GM23338 (cell line): Measurements from ENCODE around the gene PRKAR1A. TPM values are rescaled to one million over a fixed set of nuclear protein-coding genes. Genes with fewer than 3 reads are reported as not detected.

Source experiments
- ATAC-seq: fragments of 200-7000 bp; cut with Tn5 transposase; 3 replicates; pipeline ENCODE4 v1.9.1; 2020
- DNase-seq: peaks from one replicate; pipeline ENCODE4 v3.0.0-alpha.2; 2015; ENCODE audit warnings: low spot score
- H2AFZ ChIP-seq: fragments of 200-600 bp; sonication (generic); 2 replicates; pipeline ENCODE4 v1.8.0; 2016; ENCODE audit warnings: antibody characterized with exemption, mild to moderate bottlenecking, moderate library complexity
- H3F3A ChIP-seq: fragments of 200-600 bp; sonication (generic); replicated peaks from 2 replicates; pipeline ENCODE4 v1.8.0; 2017; ENCODE audit warnings: antibody characterized with exemption, mixed run types, low read depth
- H3K27ac ChIP-seq: fragments of 200-600 bp; sonication (generic); 2 replicates; pipeline ENCODE4 v1.6.1; 2016; ENCODE audit warnings: low read depth
- H3K27me3 ChIP-seq: fragments of 200-600 bp; sonication (generic); 2 replicates; pipeline ENCODE4 v1.8.0; 2016; ENCODE audit warnings: mild to moderate bottlenecking, mixed run types, moderate library complexity; ENCODE audit not compliant: insufficient read depth
- H3K36me3 ChIP-seq: fragments of 200-600 bp; sonication (generic); 2 replicates; pipeline ENCODE4 v1.8.0; 2016; ENCODE audit warnings: mild to moderate bottlenecking; ENCODE audit not compliant: insufficient read depth
- H3K4me1 ChIP-seq: fragments of 200-600 bp; sonication (generic); 2 replicates; pipeline ENCODE4 v1.8.0; 2016; ENCODE audit warnings: mild to moderate bottlenecking, moderate library complexity; ENCODE audit not compliant: insufficient read depth
- H3K4me2 ChIP-seq: fragments of 200-600 bp; sonication (generic); 2 replicates; pipeline ENCODE4 v1.7.1; 2017; ENCODE audit warnings: mixed run types
- H3K4me3 ChIP-seq: fragments of 200-600 bp; sonication (generic); 2 replicates; pipeline ENCODE4 v1.6.1; 2016; ENCODE audit warnings: mixed run types
- H3K79me2 ChIP-seq: fragments of 200-600 bp; sonication (generic); replicated peaks from 2 replicates; pipeline ENCODE4 v1.8.0; 2017; ENCODE audit warnings: mild to moderate bottlenecking; ENCODE audit not compliant: insufficient read depth
- H3K9me2 ChIP-seq: fragments of 200-600 bp; sonication (generic); 2 replicates; pipeline ENCODE4 v1.8.0; 2017; ENCODE audit not compliant: insufficient read depth
- H4K20me1 ChIP-seq: fragments of 200-600 bp; sonication (generic); replicated peaks from 2 replicates; pipeline ENCODE4 v1.8.0; 2017; ENCODE audit warnings: mild to moderate bottlenecking; ENCODE audit not compliant: insufficient read depth
- H3K27ac Mint-ChIP-seq: 2 replicates; pipeline ENCODE4 v1.8.0; 2020; ENCODE audit warnings: inconsistent platforms, mild to moderate bottlenecking, moderate library complexity, mixed read lengths
- H3K27me3 Mint-ChIP-seq: 3 replicates; pipeline ENCODE4 v1.8.0; 2022; ENCODE audit warnings: low read depth, mild to moderate bottlenecking, moderate library complexity, mixed read lengths, inconsistent platforms; ENCODE audit not compliant: insufficient read depth, poor library complexity
- H3K36me3 Mint-ChIP-seq: 3 replicates; pipeline ENCODE4 v1.8.0; 2021; ENCODE audit warnings: low read depth, mild to moderate bottlenecking, inconsistent platforms, moderate library complexity, mixed read lengths
- H3K4me1 Mint-ChIP-seq: 3 replicates; pipeline ENCODE4 v1.8.0; 2020; ENCODE audit warnings: mild to moderate bottlenecking, inconsistent platforms, mixed read lengths
- H3K4me3 Mint-ChIP-seq: 3 replicates; pipeline ENCODE4 v1.8.0; 2021; ENCODE audit warnings: moderate library complexity, mild to moderate bottlenecking, inconsistent platforms, mixed read lengths
- H3K9me3 Mint-ChIP-seq: 3 replicates; pipeline ENCODE4 v1.8.0; 2020; ENCODE audit warnings: moderate library complexity, mild to moderate bottlenecking, inconsistent platforms, mixed read lengths
- CREB1 ChIP-seq: fragments of 250-450 bp; sonication (Bioruptor Pico); IDR thresholded peaks from 2 replicates; pipeline ENCODE4 v1.5.0; 2020; ENCODE audit warnings: low read depth, mild to moderate bottlenecking, moderate library complexity
- EZH2 ChIP-seq: fragments of 200-600 bp; sonication (generic); IDR thresholded peaks from one replicate; pipeline ENCODE4 v1.8.0; 2017; ENCODE audit warnings: antibody characterized with exemption, mild to moderate bottlenecking, low read depth; ENCODE audit not compliant: unreplicated experiment
- EZH2phosphoT487 ChIP-seq: fragments of 200-600 bp; sonication (generic); IDR thresholded peaks from one replicate; pipeline ENCODE4 v1.8.1; 2018; ENCODE audit warnings: antibody characterized with exemption; ENCODE audit not compliant: unreplicated experiment
- JUNB ChIP-seq: IDR thresholded peaks from one replicate; pipeline ENCODE4 v1.6.1; 2016; ENCODE audit warnings: antibody characterized with exemption; ENCODE audit not compliant: unreplicated experiment
- NANOG ChIP-seq: IDR thresholded peaks from 2 replicates; pipeline ENCODE4 v1.6.1; 2016; ENCODE audit warnings: antibody characterized with exemption, borderline replicate concordance
- POLR2AphosphoS5 ChIP-seq: IDR thresholded peaks from 2 replicates; pipeline ENCODE4 v1.6.1; 2016; ENCODE audit warnings: antibody characterized with exemption, low read depth
- STAT1 ChIP-seq: IDR thresholded peaks from one replicate; pipeline ENCODE4 v1.6.1; 2016; ENCODE audit warnings: antibody characterized with exemption; ENCODE audit not compliant: unreplicated experiment
- ZNF114 ChIP-seq: fragments of 250-450 bp; sonication (Bioruptor Pico); IDR thresholded peaks from 2 replicates; pipeline ENCODE4 v1.5.0; 2020; ENCODE audit warnings: mild to moderate bottlenecking, moderate library complexity
- ZNF331 ChIP-seq: fragments of 250-450 bp; sonication (Bioruptor Pico); IDR thresholded peaks from 2 replicates; pipeline ENCODE4 v1.5.0; 2020; ENCODE audit warnings: low read depth, mild to moderate bottlenecking, moderate library complexity
- polyA plus RNA-seq: library from polyadenylated mRNA; unstranded; fragments of >200 nt; fragmentation: Nextera tagmentation; extraction: Ambion mirVana; gene quantifications from 2 replicates; pipeline ENCODE4 v1.2.1, GENCODE V29; 2016
- total RNA-seq: library from RNA; depleted of rRNA; stranded (reverse); fragments of >200 nt; shearing (Covaris generic); gene quantifications from 2 replicates; pipeline ENCODE4 v1.2.3, GENCODE V29; 2014
- TF ChIP-seq, protein P1 (sequence below): IDR thresholded peaks from one replicate; pipeline ENCODE4 v1.6.1; 2018; ENCODE audit warnings: antibody characterized with exemption; ENCODE audit not compliant: unreplicated experiment
- TF ChIP-seq, protein P2 (sequence below), 2 experiments: fragments of 200-600 bp in 1 of 2; sonication (generic) in 1 of 2; conservative IDR thresholded peaks; 2 replicates each; pipeline versions ENCODE4 v1.5.1 to v1.6.1; 2016 to 2017; ENCODE audit warnings: antibody characterized with exemption in 2 of 2, low read depth in 2 of 2, mild to moderate bottlenecking in 2 of 2, moderate library complexity in 1 of 2

PRKAR1A gene
- total and polyA plus RNA-seq, 2 experiments from 2014 or later: 90.1 to 100 TPM

DNA sequence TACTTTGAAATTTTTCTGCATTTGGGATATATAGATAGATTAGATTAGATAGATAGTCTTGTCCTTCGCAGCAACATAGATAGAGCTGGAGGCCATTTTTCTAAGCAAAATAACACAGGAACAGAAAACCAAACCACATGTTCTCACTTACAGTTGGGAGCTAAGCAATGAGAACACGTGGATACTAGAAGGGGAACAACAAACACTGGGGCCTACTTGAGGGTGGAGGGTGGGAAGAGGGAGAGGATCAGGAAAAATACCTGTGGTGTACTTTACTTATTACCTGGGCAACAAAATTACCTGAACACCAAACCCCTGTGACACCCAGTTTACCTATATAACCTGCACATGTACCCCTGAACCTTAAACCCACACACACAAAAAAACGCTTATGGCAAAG lies 14.3 kb downstream of the PRKAR1A start:
- DNase-seq: no peak
- H3K9me3 Mint-ChIP-seq: no peaks in the 10 kb centered on the region
- H3K36me3 ChIP-seq: peaks cover 39% of the 10 kb centered on the region; the same call in 1 of the 2 replicates
- H3K4me3 Mint-ChIP-seq: no peak overlapping the region
- no peaks in the 10 kb centered on the region for H3F3A ChIP-seq
- peaks cover 84% of the 10 kb centered on the region for H3K36me3 Mint-ChIP-seq
- peaks cover 31% of the 10 kb centered on the region; the same call in 1 of the 2 replicates for H3K4me1 ChIP-seq
- peaks cover 22% of the 10 kb centered on the region; the same call in 2 of the 3 replicates for H3K4me1 Mint-ChIP-seq
- no peaks in the 10 kb centered on the region for H3K9me2 ChIP-seq
- no peak overlapping the region for H2AFZ ChIP-seq
- no peak for TF ChIP-seq ZNF331 (CRISPR knock-in tag)
- TF ChIP-seq, protein P1, sequence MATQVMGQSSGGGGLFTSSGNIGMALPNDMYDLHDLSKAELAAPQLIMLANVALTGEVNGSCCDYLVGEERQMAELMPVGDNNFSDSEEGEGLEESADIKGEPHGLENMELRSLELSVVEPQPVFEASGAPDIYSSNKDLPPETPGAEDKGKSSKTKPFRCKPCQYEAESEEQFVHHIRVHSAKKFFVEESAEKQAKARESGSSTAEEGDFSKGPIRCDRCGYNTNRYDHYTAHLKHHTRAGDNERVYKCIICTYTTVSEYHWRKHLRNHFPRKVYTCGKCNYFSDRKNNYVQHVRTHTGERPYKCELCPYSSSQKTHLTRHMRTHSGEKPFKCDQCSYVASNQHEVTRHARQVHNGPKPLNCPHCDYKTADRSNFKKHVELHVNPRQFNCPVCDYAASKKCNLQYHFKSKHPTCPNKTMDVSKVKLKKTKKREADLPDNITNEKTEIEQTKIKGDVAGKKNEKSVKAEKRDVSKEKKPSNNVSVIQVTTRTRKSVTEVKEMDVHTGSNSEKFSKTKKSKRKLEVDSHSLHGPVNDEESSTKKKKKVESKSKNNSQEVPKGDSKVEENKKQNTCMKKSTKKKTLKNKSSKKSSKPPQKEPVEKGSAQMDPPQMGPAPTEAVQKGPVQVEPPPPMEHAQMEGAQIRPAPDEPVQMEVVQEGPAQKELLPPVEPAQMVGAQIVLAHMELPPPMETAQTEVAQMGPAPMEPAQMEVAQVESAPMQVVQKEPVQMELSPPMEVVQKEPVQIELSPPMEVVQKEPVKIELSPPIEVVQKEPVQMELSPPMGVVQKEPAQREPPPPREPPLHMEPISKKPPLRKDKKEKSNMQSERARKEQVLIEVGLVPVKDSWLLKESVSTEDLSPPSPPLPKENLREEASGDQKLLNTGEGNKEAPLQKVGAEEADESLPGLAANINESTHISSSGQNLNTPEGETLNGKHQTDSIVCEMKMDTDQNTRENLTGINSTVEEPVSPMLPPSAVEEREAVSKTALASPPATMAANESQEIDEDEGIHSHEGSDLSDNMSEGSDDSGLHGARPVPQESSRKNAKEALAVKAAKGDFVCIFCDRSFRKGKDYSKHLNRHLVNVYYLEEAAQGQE: no peak
- no peak for TF ChIP-seq JUNB
- no peaks in the 10 kb centered on the region for H3K27me3 ChIP-seq
- peaks cover 2% of the 10 kb centered on the region for H3K79me2 ChIP-seq
- no peak overlapping the region for H3K4me3 ChIP-seq
- no peak for ATAC-seq
- peak overlapping the region; percentile 5; the same call in 1 of the 2 replicates for H3K4me2 ChIP-seq
- H3K27ac ChIP-seq: no peak overlapping the region
- no peaks in the 10 kb centered on the region for H3K27me3 Mint-ChIP-seq
- no peaks in the 10 kb centered on the region for H4K20me1 ChIP-seq
- peak overlapping the region; percentile 53; the same call in 1 of the 2 replicates for H3K27ac Mint-ChIP-seq

DNA sequence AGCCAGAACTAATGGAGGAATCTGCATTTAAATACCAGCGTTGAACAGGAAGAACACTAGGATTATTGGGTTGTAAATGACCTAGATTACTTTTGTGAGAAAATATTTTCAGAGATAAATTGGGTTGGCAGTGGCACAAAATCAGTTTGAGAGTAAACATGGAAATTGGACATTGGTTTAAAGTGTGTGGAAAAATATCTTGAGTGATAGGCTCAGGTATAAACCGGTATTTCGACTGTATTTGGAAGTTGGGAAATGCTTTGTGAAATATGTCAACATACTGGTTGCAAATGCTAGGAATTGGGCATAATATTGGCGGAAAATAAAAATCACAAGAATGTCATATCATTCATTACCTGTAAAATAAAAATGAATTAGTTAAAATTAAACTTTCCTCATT lies 15.1 kb downstream of the PRKAR1A start:
- Histone ChIP-seq H3K27ac (no peak overlapping the region), H4K20me1 (no peaks in the 10 kb centered on the region), H3K4me2 (peak overlapping the region; percentile 5; the same call in 1 of the 2 replicates), H2AFZ (no peak overlapping the region), H3K79me2 (no peaks in the 10 kb centered on the region; the same call in 1 of the 2 replicates), H3K27me3 (no peaks in the 10 kb centered on the region), H3K4me1 (peaks cover 31% of the 10 kb centered on the region; the same call in 1 of the 2 replicates), H3K36me3 (peaks cover 39% of the 10 kb centered on the region; the same call in 1 of the 2 replicates), H3K4me3 (no peak overlapping the region), H3K9me2 (no peaks in the 10 kb centered on the region), H3F3A (no peaks in the 10 kb centered on the region)
- Mint-ChIP-seq H3K4me3 (no peak overlapping the region), H3K27ac (0 out of 2 replicates have a peak overlapping the region, but pooled peaks have one; percentile 42), H3K4me1 (peaks cover 22% of the 10 kb centered on the region; the same call in 2 of the 3 replicates), H3K27me3 (no peaks in the 10 kb centered on the region), H3K9me3 (no peaks in the 10 kb centered on the region), H3K36me3 (peaks cover 84% of the 10 kb centered on the region)
- DNase-seq: no peak
- ATAC-seq: no peak
- TF ChIP-seq NANOG (no peak), EZH2phosphoT487 (no peak), EZH2 (no peak), JUNB (no peak), ZNF114 (CRISPR knock-in tag) (no peak), CREB1 (CRISPR knock-in tag) (no peak), POLR2AphosphoS5 (no peak), STAT1 (no peak), ZNF331 (CRISPR knock-in tag) (no peak)
- TF ChIP-seq, protein P2, sequence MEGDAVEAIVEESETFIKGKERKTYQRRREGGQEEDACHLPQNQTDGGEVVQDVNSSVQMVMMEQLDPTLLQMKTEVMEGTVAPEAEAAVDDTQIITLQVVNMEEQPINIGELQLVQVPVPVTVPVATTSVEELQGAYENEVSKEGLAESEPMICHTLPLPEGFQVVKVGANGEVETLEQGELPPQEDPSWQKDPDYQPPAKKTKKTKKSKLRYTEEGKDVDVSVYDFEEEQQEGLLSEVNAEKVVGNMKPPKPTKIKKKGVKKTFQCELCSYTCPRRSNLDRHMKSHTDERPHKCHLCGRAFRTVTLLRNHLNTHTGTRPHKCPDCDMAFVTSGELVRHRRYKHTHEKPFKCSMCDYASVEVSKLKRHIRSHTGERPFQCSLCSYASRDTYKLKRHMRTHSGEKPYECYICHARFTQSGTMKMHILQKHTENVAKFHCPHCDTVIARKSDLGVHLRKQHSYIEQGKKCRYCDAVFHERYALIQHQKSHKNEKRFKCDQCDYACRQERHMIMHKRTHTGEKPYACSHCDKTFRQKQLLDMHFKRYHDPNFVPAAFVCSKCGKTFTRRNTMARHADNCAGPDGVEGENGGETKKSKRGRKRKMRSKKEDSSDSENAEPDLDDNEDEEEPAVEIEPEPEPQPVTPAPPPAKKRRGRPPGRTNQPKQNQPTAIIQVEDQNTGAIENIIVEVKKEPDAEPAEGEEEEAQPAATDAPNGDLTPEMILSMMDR (conservative IDR thresholded peaks at IDR 0.05; ENCODE audit: low read depth in 2 of 2): no peak
- TF ChIP-seq, protein P1: no peak
